ENCODE results near the gene SAAL1. TPM values are rescaled to one million over a fixed set of nuclear protein-coding genes. Genes with fewer than 3 reads are reported as not detected.
"Not testable (repeated sequence)": the region's sequence is repeated elsewhere in the genome, so short reads cannot be mapped to it uniquely, and the experiment has no call there.

Gene SAAL1
- polyA plus RNA-seq, 1 donor: 22.7 TPM

GRCh38 chr11:18131115-18131514, 25.2 kb upstream of the SAAL1 start:
- not testable (repeated sequence) for H3K36me3 ChIP-seq (ENCODE audit: control insufficient read depth, insufficient read depth, low read length); DNase-seq; H3K4me3 ChIP-seq (ENCODE audit: low read length); H3K27ac ChIP-seq (ENCODE audit: low read length); H3K4me1 ChIP-seq (ENCODE audit: control insufficient read depth, insufficient read depth, low read length); H3K27me3 ChIP-seq (ENCODE audit: control insufficient read depth, insufficient read depth, low read length); H3K9me3 ChIP-seq (ENCODE audit: control insufficient read depth, low read depth, low read length)
- WGBS (ENCODE audit: insufficient coverage, low lambda C conversion rate): 60% methylated on average over 1 of the region's 4 CpGs

- H3K36me3 ChIP-seq (ENCODE audit: control insufficient read depth, insufficient read depth, low read length); H3K4me3 ChIP-seq (ENCODE audit: low read length); H3K9me3 ChIP-seq (ENCODE audit: control insufficient read depth, low read depth, low read length); H3K27ac ChIP-seq (ENCODE audit: low read length); H3K27me3 ChIP-seq (ENCODE audit: control insufficient read depth, insufficient read depth, low read length); DNase-seq; H3K4me1 ChIP-seq (ENCODE audit: control insufficient read depth, insufficient read depth, low read length): not testable (repeated sequence)
- no CpG with 5 or more reads among the region's 20 CpGs for WGBS (ENCODE audit: insufficient coverage, low lambda C conversion rate)
Measured at GRCh38 chr11:18121331-18121828, 15.5 kb upstream of the SAAL1 start.

- peaks cover 3% of the 10 kb centered on the region for H3K9me3 ChIP-seq (ENCODE audit: control insufficient read depth, low read depth, low read length)
- no peaks in the 10 kb centered on the region for H3K4me1 ChIP-seq (ENCODE audit: control insufficient read depth, insufficient read depth, low read length)
- H3K27ac ChIP-seq (ENCODE audit: low read length): no peak overlapping the region
- WGBS (ENCODE audit: insufficient coverage, low lambda C conversion rate): no CpG with 5 or more reads among the region's 9 CpGs
- H3K27me3 ChIP-seq (ENCODE audit: control insufficient read depth, insufficient read depth, low read length): peaks cover 29% of the 10 kb centered on the region
- no peaks in the 10 kb centered on the region for H3K36me3 ChIP-seq (ENCODE audit: control insufficient read depth, insufficient read depth, low read length)
- H3K4me3 ChIP-seq (ENCODE audit: low read length): no peak overlapping the region
- peak; percentile 43 to 56 for DNase-seq
Measured at GRCh38 chr11:18115360-18116127, 9.7 kb upstream of the SAAL1 start.

GRCh38 chr11:18111005-18111404, 5.1 kb upstream of the SAAL1 start:
- Histone ChIP-seq H3K4me1 (ENCODE audit: control insufficient read depth, insufficient read depth, low read length) (no peaks in the 10 kb centered on the region), H3K9me3 (ENCODE audit: control insufficient read depth, low read depth, low read length) (no peaks in the 10 kb centered on the region), H3K4me3 (ENCODE audit: low read length) (no peak overlapping the region), H3K27ac (ENCODE audit: low read length) (no peak overlapping the region), H3K27me3 (ENCODE audit: control insufficient read depth, insufficient read depth, low read length) (peaks cover 36% of the 10 kb centered on the region), H3K36me3 (ENCODE audit: control insufficient read depth, insufficient read depth, low read length) (no peaks in the 10 kb centered on the region)
- 17% methylated on average over 2 of the region's 2 CpGs for WGBS (ENCODE audit: insufficient coverage, low lambda C conversion rate)
- no peak for DNase-seq

- 56% methylated on average over 2 of the region's 3 CpGs for WGBS (ENCODE audit: insufficient coverage, low lambda C conversion rate)
- H3K9me3 ChIP-seq (ENCODE audit: control insufficient read depth, low read depth, low read length): no peaks in the 10 kb centered on the region
- no peak overlapping the region for H3K27ac ChIP-seq (ENCODE audit: low read length)
Measured at GRCh38 chr11:18108254-18108653, 2.4 kb upstream of the SAAL1 start.

GRCh38 chr11:18106688-18107087, 806 bp upstream of the SAAL1 start:
- Histone ChIP-seq H3K36me3 (ENCODE audit: control insufficient read depth, insufficient read depth, low read length) (peaks cover 8% of the 10 kb centered on the region), H3K9me3 (ENCODE audit: control insufficient read depth, low read depth, low read length) (no peaks in the 10 kb centered on the region), H3K27ac (ENCODE audit: low read length) (no peak overlapping the region), H3K27me3 (ENCODE audit: control insufficient read depth, insufficient read depth, low read length) (peaks cover 16% of the 10 kb centered on the region), H3K4me1 (ENCODE audit: control insufficient read depth, insufficient read depth, low read length) (no peaks in the 10 kb centered on the region), H3K4me3 (ENCODE audit: low read length) (no peak overlapping the region)
- WGBS (ENCODE audit: insufficient coverage, low lambda C conversion rate): 97% methylated on average over 5 of the region's 9 CpGs
- no peak for DNase-seq

More at GRCh38 chr11:18108254-18108653, 2.4 kb upstream of the SAAL1 start:
- no peak overlapping the region for H3K4me3 ChIP-seq (ENCODE audit: low read length)
- no peaks in the 10 kb centered on the region for H3K36me3 ChIP-seq (ENCODE audit: control insufficient read depth, insufficient read depth, low read length)
- H3K4me1 ChIP-seq (ENCODE audit: control insufficient read depth, insufficient read depth, low read length): no peaks in the 10 kb centered on the region
- no peak for DNase-seq
- peaks cover 23% of the 10 kb centered on the region for H3K27me3 ChIP-seq (ENCODE audit: control insufficient read depth, insufficient read depth, low read length)

- Histone ChIP-seq H3K9me3 (ENCODE audit: control insufficient read depth, low read depth, low read length) (no peaks in the 10 kb centered on the region), H3K4me1 (ENCODE audit: control insufficient read depth, insufficient read depth, low read length) (no peaks in the 10 kb centered on the region), H3K4me3 (ENCODE audit: low read length) (peak overlapping the region; percentile 97), H3K36me3 (ENCODE audit: control insufficient read depth, insufficient read depth, low read length) (peaks cover 10% of the 10 kb centered on the region), H3K27ac (ENCODE audit: low read length) (no peak overlapping the region), H3K27me3 (ENCODE audit: control insufficient read depth, insufficient read depth, low read length) (peaks cover 7% of the 10 kb centered on the region)
- no peak for DNase-seq
- no CpG with 5 or more reads among the region's 29 CpGs for WGBS (ENCODE audit: insufficient coverage, low lambda C conversion rate)
Measured at GRCh38 chr11:18105086-18105801, 638 bp downstream of the SAAL1 start.

GRCh38 chr11:18100926-18101656, 4.8 kb downstream of the SAAL1 start:
- no peak overlapping the region for H3K4me3 ChIP-seq (ENCODE audit: low read length)
- H3K27me3 ChIP-seq (ENCODE audit: control insufficient read depth, insufficient read depth, low read length): no peaks in the 10 kb centered on the region
- no peaks in the 10 kb centered on the region for H3K4me1 ChIP-seq (ENCODE audit: control insufficient read depth, insufficient read depth, low read length)
- no peak overlapping the region for H3K27ac ChIP-seq (ENCODE audit: low read length)
- peaks cover 12% of the 10 kb centered on the region for H3K36me3 ChIP-seq (ENCODE audit: control insufficient read depth, insufficient read depth, low read length)
- H3K9me3 ChIP-seq (ENCODE audit: control insufficient read depth, low read depth, low read length): no peaks in the 10 kb centered on the region
- no peak for DNase-seq
- 100% methylated on average over 1 of the region's 6 CpGs for WGBS (ENCODE audit: insufficient coverage, low lambda C conversion rate)

- Histone ChIP-seq H3K36me3 (ENCODE audit: control insufficient read depth, insufficient read depth, low read length) (peaks cover 26% of the 10 kb centered on the region), H3K9me3 (ENCODE audit: control insufficient read depth, low read depth, low read length) (no peaks in the 10 kb centered on the region), H3K27ac (ENCODE audit: low read length) (peak overlapping the region; percentile 41)
Measured at GRCh38 chr11:18093959-18094358, 11.9 kb downstream of the SAAL1 start.

GRCh38 chr11:18091731-18092130, 14.2 kb downstream of the SAAL1 start:
- Histone ChIP-seq H3K4me1 (ENCODE audit: control insufficient read depth, insufficient read depth, low read length) (peaks cover 14% of the 10 kb centered on the region), H3K4me3 (ENCODE audit: low read length) (no peak overlapping the region), H3K27ac (ENCODE audit: low read length) (no peak overlapping the region), H3K9me3 (ENCODE audit: control insufficient read depth, low read depth, low read length) (no peaks in the 10 kb centered on the region), H3K27me3 (ENCODE audit: control insufficient read depth, insufficient read depth, low read length) (no peaks in the 10 kb centered on the region), H3K36me3 (ENCODE audit: control insufficient read depth, insufficient read depth, low read length) (peaks cover 31% of the 10 kb centered on the region)
- no CpG with 5 or more reads among the region's 2 CpGs for WGBS (ENCODE audit: insufficient coverage, low lambda C conversion rate)
- no peak for DNase-seq

More at GRCh38 chr11:18093959-18094358, 11.9 kb downstream of the SAAL1 start:
- Histone ChIP-seq H3K27me3 (ENCODE audit: control insufficient read depth, insufficient read depth, low read length) (no peaks in the 10 kb centered on the region), H3K4me3 (ENCODE audit: low read length) (no peak overlapping the region), H3K4me1 (ENCODE audit: control insufficient read depth, insufficient read depth, low read length) (peaks cover 14% of the 10 kb centered on the region)
- DNase-seq: peak in 1 of 2 donors; percentile 59
